HG03442 (cell line): ENCODE results near the gene RTCB.

Experiments used
- ATAC-seq: cut with Tn5 transposase; IDR thresholded peaks from one replicate; pipeline ENCODE4 v1.9.1; 2021; ENCODE audit warnings: mild to moderate bottlenecking, moderate library complexity; ENCODE audit not compliant: unreplicated experiment

Gene RTCB

GRCh38 chr22:32340411-32340810 lies 71.6 kb downstream of the RTCB start:
- no peak for ATAC-seq

DNA sequence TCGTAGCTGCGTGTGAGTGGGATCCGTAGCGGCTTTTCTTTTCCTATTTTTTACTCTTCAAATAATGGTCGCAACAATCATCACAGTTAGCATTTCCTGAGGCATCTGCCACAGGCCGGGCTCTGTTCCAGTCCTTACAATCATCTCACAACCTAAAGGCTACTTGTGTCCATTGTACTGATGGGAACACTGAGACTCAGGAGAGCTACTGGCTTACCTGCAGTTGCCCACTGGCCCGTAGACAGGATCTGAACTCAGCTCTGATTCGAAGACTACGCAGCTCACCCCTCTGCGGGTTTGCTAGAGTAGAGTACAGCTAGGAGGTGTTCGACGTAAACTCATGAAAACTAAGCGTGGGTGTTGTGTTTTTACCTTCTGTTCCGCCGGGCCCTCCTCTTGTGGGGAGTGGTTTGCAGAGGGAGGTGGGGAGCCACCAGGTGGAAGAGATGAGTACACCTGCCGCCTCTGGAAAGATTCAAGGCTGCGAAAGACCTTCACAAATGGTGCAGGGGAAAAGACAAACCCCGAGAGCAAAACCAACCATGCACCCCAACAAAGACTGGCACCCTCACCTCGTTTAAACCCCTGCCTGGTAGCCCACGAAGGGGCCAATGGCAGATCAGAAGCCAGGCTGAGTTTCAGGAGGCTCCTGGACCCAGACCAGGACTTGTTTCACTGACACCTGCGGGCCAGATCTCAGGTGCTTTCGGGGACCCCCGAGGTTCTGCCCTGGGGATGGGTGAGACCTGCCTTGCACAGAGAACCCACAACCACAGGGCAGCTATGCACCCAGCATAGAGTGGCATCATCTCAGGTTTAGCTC lies 72.6 kb downstream of the RTCB start:
- ATAC-seq, result no peak

GRCh38 chr22:32338757-32339156 lies 73.3 kb downstream of the RTCB start:
- no peak for ATAC-seq
